ENCODE results near the gene NEURL1B.
"Not testable (repeated sequence)": the region's sequence is repeated elsewhere in the genome, so short reads cannot be mapped to it uniquely, and the experiment has no call there.

Gene NEURL1B

DNA sequence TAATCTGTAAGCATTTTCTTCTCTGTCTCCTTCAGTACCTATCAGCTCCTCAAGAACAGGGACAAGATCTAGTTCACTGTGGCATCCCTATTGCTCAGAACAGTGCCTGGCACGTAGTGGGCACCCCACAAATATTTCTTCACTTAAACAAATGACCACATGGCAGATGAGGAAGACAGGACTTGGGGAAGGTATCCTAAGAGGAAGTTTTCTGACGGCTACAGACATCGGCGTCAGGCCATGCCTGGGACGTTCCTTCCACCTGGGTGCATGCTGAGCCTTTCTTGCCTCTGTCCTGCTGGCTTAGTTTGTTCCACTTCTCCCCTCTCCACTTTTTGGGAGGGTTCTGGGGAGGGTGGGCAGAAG is 60.2 kb downstream of the NEURL1B start:
- no peak for FAIRE-seq
- DNase-seq (ENCODE audit: insufficient read length, low spot score), result no peak
- no peak for TF ChIP-seq POLR2A (IDR thresholded peaks at IDR 0.05; ENCODE audit: low read depth, low read length)

DNA sequence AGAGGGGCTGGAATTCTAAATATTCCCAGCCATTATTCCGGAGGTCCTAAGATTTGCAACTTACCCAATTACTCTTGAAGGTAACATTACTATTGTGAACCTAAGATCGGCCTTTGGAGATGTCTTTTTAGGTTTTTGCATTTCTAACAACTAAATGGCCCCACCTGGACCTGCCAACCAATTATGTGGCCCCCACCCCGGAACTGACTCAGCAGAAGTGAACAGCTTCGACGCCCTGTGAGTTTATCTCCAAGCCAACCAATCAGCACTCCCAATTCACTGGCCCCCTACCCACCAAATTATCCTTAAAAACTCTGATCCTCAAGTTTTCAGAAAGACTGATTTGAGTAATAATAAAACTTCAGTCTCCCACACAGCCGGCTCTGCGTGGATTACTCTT is 62.9 kb downstream of the NEURL1B start:
- no peak for TF ChIP-seq POLR2A (IDR thresholded peaks at IDR 0.05; ENCODE audit: low read depth, low read length)
- DNase-seq (ENCODE audit: insufficient read length, low spot score) (no peak), FAIRE-seq (no peak)

DNA sequence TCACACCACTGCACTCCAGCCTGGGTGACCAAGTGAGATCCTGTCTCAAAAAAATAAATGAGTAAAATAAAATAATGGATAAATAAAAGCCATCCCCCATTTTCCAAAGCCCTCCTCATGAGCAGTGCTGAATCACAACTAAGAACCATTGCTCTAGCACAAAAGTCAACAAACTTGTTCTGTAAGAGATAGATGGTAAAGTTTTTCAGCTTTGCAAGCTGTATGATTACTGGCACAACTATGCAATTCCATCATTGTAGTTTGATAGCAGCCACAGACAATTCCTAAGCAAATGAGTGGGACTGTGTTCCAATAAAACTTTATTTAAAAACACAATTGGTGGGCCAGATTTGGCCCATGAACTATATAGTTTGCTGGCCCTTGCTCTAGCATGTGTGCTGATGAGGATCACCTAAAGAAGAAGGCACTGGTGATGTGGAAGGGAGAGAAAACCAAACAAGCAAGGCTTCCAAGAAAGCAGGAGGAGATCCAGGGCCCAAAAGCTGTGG is 64.6 kb downstream of the NEURL1B start:
- TF ChIP-seq POLR2A (IDR thresholded peaks at IDR 0.05; ENCODE audit: low read depth, low read length), result no peak
- FAIRE-seq (no peak), DNase-seq (ENCODE audit: insufficient read length, low spot score) (no peak)

DNA sequence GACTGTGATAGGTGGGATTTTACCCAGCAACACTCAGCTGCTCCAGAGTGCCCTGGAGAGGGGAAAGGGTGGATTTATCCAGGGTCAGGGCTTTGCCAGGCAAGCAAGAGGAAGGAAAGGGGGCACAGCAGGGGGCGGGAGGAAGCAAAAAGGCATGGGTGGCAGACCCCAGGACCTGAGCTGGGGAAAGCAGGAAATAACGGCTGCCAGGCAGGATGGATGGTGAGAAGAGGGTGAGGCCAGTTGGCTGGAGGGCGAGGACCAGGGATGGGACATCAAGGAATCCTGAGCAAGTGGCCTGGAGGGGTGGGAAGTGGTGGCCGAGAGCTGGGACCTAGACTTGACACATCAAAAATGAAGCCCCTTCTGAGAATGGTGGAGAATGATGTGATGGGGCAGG is 65.7 kb downstream of the NEURL1B start:
- FAIRE-seq (no peak), DNase-seq (ENCODE audit: insufficient read length, low spot score) (no peak)
- no peak for TF ChIP-seq POLR2A (IDR thresholded peaks at IDR 0.05; ENCODE audit: low read depth, low read length)

DNA sequence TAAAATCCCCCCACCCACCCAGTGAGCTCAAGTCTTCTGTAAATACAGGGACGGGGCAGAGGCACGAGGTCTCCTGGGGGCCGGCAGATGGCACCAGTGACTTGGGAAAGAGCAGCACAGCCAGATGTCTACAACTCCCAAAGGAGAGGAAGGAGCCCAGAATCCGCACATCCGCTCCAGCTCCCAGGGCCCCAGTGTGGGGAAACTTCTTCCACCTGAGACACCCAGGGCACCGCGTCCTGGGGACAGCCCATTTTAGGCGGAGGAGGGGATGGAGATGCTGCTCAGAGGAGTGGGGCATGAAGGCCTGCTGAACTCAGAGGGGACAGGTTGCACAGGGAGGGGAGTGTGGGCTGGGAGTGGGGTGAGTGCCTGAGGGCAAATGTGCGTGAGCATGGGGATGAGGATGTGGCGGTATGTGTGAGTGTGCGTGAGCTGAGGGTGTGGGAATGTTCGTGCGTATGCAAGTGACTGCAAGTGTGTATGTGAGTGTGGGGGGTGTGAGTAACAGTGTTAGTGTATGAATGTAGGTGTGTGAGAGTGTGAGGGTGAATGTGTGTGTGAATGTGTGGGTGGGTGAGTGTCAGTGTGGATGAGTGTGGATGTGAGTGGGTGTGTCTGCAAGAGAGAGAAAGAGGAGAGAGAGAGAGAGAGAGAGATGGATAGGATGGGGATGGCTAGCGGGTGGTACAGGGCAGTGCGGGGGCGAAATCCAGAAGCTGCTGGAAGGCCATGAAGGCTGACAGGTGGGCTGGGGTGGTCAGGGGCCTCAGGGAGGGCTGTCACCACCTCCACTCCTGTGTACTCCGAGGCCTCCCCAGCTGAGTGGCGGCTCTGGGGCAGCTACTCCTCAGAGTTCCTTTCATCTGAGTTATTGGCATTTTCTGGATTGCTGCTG is 66.5 kb downstream of the NEURL1B start:
- peak; percentile 61 for DNase-seq (ENCODE audit: insufficient read length, low spot score)
- no peak for FAIRE-seq
- TF ChIP-seq POLR2A (IDR thresholded peaks at IDR 0.05; ENCODE audit: low read depth, low read length), result no peak

DNA sequence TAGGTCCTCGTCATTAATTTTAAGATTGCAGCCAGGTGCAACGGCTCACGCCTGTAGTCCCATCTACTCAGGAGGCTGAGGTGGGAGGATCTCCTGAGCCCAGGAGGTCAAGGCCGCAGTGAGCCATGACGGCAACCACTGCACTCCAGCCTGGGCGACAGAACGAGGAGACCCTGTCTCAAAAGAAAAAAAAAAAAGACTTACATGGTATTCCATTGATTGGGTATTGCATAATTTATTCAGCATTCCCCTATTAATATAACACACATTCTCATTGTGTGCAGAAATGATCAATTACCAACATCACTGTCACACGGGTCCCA is 67.1 kb downstream of the NEURL1B start:
- no peak for TF ChIP-seq POLR2A (IDR thresholded peaks at IDR 0.05; ENCODE audit: low read depth, low read length)
- no peak for DNase-seq (ENCODE audit: insufficient read length, low spot score)
- no peak for FAIRE-seq

DNA sequence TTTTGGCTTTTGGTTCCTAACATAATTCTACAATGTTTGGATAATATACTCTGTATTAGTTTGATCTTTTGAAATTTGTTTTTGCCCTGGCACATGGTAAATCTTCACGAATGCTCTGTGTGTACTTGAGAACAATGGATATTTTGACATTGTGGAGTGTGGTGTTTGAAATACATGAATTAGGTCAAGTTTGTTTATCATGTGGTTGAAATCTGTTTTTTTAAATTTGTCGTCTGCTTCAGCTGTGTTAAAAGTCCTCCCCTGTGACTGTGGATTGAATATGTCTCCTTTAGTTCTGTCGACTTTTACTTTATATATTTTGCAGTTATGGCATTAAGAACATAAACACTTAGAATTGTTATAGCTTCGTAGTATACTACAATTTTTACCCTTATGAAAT is 69.6 kb downstream of the NEURL1B start:
- no peak for DNase-seq (ENCODE audit: insufficient read length, low spot score)
- TF ChIP-seq POLR2A (IDR thresholded peaks at IDR 0.05; ENCODE audit: low read depth, low read length), result no peak
- no peak for FAIRE-seq

DNA sequence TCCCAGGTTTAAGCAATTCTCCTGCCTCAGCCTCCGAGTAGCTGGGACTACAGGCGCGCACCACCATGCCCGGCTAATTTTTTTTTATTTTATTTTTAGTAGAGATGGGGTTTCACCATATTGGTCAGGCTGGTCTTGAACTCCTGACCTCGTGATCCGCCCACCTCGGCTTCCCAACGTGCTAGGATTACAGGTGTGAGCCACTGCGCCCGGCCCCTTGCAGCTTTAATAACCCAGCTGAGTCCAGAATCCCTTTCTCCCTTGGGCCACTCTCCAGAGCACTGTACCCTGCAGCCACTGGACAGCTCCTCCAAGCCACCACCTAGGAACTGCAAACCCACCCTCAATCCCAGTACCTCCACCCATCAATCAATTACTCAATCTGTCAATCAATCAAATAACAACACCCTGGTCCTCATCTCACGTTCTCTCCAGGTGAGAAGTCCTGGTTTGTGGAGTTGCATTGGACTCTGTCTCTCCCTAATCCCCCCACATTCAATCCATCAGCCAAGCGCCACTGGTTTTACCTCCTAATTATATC is 70.3 kb downstream of the NEURL1B start:
- FAIRE-seq; DNase-seq (ENCODE audit: insufficient read length, low spot score): not testable (repeated sequence)

DNA sequence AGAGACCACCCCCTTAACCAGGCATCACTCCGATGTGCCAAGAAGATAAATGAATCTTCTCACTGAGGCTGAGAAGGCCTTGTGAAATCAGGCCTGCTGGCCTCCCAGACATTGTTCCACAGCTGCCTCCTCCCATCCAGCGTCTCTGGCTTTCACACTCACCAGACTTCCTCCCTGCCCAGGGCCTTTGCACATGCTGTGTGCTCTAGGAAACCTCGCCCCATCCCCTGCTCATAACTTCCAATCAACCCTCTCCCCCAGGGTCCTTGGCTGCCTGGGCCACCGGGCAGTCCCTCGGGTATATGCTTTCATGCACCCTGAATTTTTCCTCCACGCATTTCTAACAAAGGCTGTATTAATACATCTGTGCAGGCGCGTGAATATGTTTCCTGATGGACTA is 71.5 kb downstream of the NEURL1B start:
- no peak for TF ChIP-seq POLR2A (IDR thresholded peaks at IDR 0.05; ENCODE audit: low read depth, low read length)
- DNase-seq (ENCODE audit: insufficient read length, low spot score) (no peak), FAIRE-seq (no peak)

DNA sequence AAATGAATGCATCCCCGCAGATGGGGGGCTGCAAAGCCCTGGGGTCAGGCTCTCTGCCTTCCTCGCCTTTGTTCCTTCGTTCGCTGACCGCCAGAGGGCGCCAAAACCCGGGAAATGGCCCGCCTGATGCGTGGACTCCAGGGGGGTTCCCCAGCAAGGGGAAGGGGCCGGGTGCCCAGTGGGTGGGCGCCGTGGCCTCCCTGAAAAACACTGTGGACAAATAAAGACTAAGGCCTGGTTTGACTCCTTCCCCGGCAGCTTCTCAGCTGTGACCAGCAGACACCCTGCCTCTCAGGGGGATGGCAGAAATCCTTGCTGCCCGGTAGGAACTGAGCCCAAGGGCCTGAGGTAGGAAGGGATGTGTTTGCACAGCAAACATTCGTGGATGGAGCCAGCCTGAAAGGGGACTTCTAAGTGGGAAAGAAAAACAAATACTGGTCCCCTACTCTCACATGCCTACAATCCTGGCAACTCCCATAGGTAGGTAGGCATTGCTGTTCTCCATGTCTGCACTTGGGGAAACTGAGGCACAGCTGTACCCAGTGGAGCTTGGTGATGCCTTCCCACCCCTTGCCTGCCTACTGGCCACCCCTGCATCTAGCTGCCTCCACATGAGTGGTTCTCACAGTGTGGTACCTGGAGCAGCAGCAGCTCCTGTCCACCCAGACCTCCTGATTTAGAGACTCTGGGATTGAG is 72.2 kb downstream of the NEURL1B start:
- peak; percentile 38 for DNase-seq (ENCODE audit: insufficient read length, low spot score)
- no peak for TF ChIP-seq POLR2A (IDR thresholded peaks at IDR 0.05; ENCODE audit: low read depth, low read length)
- FAIRE-seq, result no peak

DNA sequence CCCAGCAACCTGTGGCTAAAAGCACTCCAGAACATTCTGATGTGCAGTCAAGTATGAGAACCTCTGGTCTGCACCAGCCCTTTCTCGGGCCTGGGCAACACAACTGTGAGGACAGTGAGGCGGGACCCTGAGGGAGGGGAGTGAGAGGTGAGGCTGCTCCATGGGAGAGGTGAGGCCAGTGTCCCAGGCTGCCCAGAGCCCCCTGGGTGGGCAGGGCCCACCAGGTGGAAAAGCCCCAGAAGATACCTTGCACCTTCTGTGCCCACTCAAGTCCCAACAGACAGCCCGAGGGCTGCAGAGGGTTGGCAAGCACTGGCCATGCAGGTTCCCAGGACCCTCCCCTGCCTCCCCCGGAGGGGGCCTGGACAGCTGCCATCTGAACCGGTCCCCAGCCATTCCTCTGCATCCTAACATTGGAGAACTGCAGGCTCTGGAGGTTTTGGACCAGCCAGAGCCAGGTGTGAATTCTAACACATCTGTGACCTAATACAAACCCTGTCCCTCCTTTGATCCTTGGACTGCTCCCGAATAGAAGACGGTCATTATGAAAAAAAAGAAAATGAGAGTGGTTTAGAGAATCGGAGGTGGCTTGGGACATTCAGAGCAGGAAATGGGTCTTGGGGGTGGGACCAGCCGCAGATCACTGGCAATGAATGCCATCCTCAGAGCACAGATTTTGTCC is 72.9 kb downstream of the NEURL1B start:
- TF ChIP-seq POLR2A (IDR thresholded peaks at IDR 0.05; ENCODE audit: low read depth, low read length), result no peak
- no peak for FAIRE-seq

DNA sequence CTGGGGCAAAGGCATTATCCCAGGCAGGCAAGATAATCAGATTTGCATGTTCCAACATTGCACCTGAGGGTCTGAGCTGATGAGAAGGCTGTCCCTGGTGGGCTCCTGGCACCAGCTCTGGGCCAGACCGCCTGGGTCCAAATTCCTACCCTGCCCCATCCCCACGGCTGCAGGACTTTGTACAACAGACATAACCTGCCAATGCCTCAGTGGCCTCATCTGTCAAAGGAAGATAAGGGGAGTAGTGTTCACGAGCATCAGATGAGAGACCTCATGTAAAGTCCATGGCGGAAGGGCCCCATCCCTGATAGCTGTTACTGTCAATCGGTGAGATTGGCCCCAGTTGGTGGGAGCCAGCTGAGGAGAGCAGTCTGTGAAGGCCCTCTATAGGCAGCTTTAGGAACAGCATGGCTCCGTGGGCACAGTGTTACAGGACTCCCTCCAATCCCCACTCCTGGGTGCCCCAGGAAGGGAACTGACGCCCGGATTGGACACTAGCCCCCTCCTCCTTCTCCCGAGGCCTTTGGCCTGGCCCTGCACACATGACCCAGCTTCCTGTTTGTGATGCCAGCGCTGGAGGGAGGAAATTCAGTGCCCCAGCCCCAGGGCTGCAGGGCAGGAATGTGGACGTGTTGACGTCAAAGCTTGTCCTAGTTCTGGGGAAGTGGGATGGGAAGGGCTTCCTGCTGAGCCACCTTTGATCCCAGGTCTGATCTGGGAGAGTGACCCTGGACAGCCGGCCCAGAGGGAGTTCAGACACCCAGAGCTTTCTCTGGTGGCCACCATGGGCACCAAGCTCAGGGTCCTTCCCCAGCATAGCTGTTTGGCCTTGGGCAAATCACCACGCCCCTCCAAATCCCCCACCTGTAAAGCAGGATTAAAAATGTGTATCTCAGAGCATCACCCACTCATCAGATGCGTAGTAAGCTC is 73.7 kb downstream of the NEURL1B start:
- peak; percentile 90 for DNase-seq (ENCODE audit: insufficient read length, low spot score)
- no peak for TF ChIP-seq POLR2A (IDR thresholded peaks at IDR 0.05; ENCODE audit: low read depth, low read length)
- no peak for FAIRE-seq

More for the DNA sequence above, 72.9 kb downstream of the NEURL1B start:
- no peak for DNase-seq (ENCODE audit: insufficient read length, low spot score)

DNA sequence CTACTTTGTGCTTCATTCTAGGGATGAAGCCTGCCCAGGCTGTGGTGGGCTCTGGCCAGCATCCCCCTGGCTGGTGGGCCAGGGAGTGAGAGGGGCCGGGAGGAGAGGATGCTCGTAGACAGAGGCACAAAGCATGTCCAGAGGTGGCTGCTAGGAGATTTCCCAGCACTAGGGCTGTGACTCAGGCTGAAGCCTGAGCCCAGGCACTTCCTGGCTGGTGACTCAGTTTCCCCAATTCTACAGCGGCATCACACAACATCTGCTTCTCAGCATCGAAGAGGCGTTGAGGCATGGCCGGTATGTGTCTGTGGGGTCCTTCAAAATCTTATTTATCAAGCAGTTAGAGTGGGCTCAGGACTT is 74.3 kb downstream of the NEURL1B start:
- no peak for FAIRE-seq
- no peak for DNase-seq (ENCODE audit: insufficient read length, low spot score)
- no peak for TF ChIP-seq POLR2A (IDR thresholded peaks at IDR 0.05; ENCODE audit: low read depth, low read length)

All from H54 (cell line).